GM04503 (cell line): Measurements from ENCODE around the gene ANKMY1.

ENCODE experiments used
- DNase-seq: peaks from one replicate; pipeline ENCODE4 v3.0.0-alpha.2; 2012; ENCODE audit warnings: low read depth

ANKMY1 gene

GRCh38 chr2:240579771-240580614 lies 22.2 kb upstream of the ANKMY1 start:
- DNase-seq: peak; percentile 89

- no peak for DNase-seq
Measured at GRCh38 chr2:240579071-240579762, 21.4 kb upstream of the ANKMY1 start.

GRCh38 chr2:240578488-240578887 lies 20.7 kb upstream of the ANKMY1 start:
- no peak for DNase-seq

GRCh38 chr2:240578110-240578450 lies 20.3 kb upstream of the ANKMY1 start:
- no peak for DNase-seq

- DNase-seq: no peak
Measured at GRCh38 chr2:240577281-240578109, 19.7 kb upstream of the ANKMY1 start.

- no peak for DNase-seq
Measured at GRCh38 chr2:240576436-240577205, 18.8 kb upstream of the ANKMY1 start.

GRCh38 chr2:240576036-240576435 lies 18.2 kb upstream of the ANKMY1 start:
- DNase-seq: no peak

GRCh38 chr2:240575101-240575965 lies 17.5 kb upstream of the ANKMY1 start:
- no peak for DNase-seq

- no peak for DNase-seq
Measured at GRCh38 chr2:240574386-240575100, 16.8 kb upstream of the ANKMY1 start.

- DNase-seq: no peak
Measured at GRCh38 chr2:240573516-240574385, 16.0 kb upstream of the ANKMY1 start.

- DNase-seq: no peak
Measured at GRCh38 chr2:240573071-240573515, 15.3 kb upstream of the ANKMY1 start.

GRCh38 chr2:240572141-240573031 lies 14.6 kb upstream of the ANKMY1 start:
- no peak for DNase-seq

GRCh38 chr2:240571314-240571973 lies 13.7 kb upstream of the ANKMY1 start:
- no peak for DNase-seq

GRCh38 chr2:240570531-240571313 lies 12.9 kb upstream of the ANKMY1 start:
- DNase-seq: no peak

GRCh38 chr2:240569998-240570530 lies 12.3 kb upstream of the ANKMY1 start:
- no peak for DNase-seq

GRCh38 chr2:240569523-240569997 lies 11.8 kb upstream of the ANKMY1 start:
- no peak for DNase-seq
